Fibroblast of lung (primary cell): ENCODE data around the gene PYM1. TPM values are rescaled to one million over a fixed set of nuclear protein-coding genes. Genes with fewer than 3 reads are reported as not detected.
A peak's percentile ranks its signal among the peaks of the same experiment; 100 is the strongest.

Experiments used
- DNase-seq, 2 donors: peaks; one replicate each; pipeline versions ENCODE4 v3.0.0 to v3.0.0-alpha.2; 2010; ENCODE audit warnings: low read depth in 2 of 2
- H2AFZ ChIP-seq: 2 replicates; pipeline ENCODE4 v1.5.1; 2012; ENCODE audit warnings: low read length, control low read depth, inconsistent platforms
- H3K27ac ChIP-seq: 2 replicates; pipeline ENCODE4 v1.5.1; 2011; ENCODE audit warnings: low read length, control low read depth; ENCODE audit not compliant: insufficient read depth
- H3K27me3 ChIP-seq: 2 replicates; pipeline ENCODE4 v1.5.1; 2011; ENCODE audit warnings: mild to moderate bottlenecking, low read length; ENCODE audit not compliant: control insufficient read depth, insufficient read depth
- H3K36me3 ChIP-seq: 2 replicates; pipeline ENCODE4 v1.5.1; 2011; ENCODE audit warnings: low read length; ENCODE audit not compliant: control insufficient read depth, insufficient read depth
- H3K4me1 ChIP-seq: 2 replicates; pipeline ENCODE4 v1.5.1; 2011; ENCODE audit warnings: low read length; ENCODE audit not compliant: control insufficient read depth, insufficient read depth; ENCODE audit errors: extremely low read depth
- H3K4me2 ChIP-seq: 2 replicates; pipeline ENCODE4 v1.5.1; 2011; ENCODE audit warnings: low read length, control low read depth; ENCODE audit not compliant: insufficient read depth; ENCODE audit errors: extremely low read depth
- H3K4me3 ChIP-seq, 4 experiments: fragments of 200-600 bp in 1 of 4; sonication (generic) in 1 of 4; replicated peaks in 1 of 4; 2 replicates each; pipeline ENCODE4 v1.5.1; 2011 to 2016; ENCODE audit warnings: low read length in 4 of 4, low read depth in 3 of 4, mild to moderate bottlenecking in 3 of 4, control low read depth in 2 of 4, inconsistent platforms in 1 of 4, mixed read lengths in 1 of 4; ENCODE audit not compliant: insufficient read depth in 1 of 4; ENCODE audit errors: control extremely low read depth in 1 of 4
- H3K79me2 ChIP-seq: 2 replicates; pipeline ENCODE4 v1.5.1; 2012; ENCODE audit warnings: mild to moderate bottlenecking, low read length, inconsistent platforms; ENCODE audit not compliant: control insufficient read depth, insufficient read depth
- H3K9ac ChIP-seq: 2 replicates; pipeline ENCODE4 v1.5.1; 2011; ENCODE audit warnings: mild to moderate bottlenecking, low read length, control low read depth; ENCODE audit not compliant: insufficient read depth
- H3K9me3 ChIP-seq: 2 replicates; pipeline ENCODE4 v1.5.1; 2012; ENCODE audit warnings: low read depth, low read length; ENCODE audit not compliant: control insufficient read depth, insufficient read depth
- H4K20me1 ChIP-seq: 2 replicates; pipeline ENCODE4 v1.5.1; 2011; ENCODE audit warnings: low read length; ENCODE audit not compliant: control insufficient read depth, insufficient read depth; ENCODE audit errors: extremely low read depth
- EZH2 ChIP-seq: IDR thresholded peaks from 2 replicates; pipeline ENCODE4 v1.5.1; 2012; ENCODE audit warnings: low read length, control low read depth, mild to moderate bottlenecking; ENCODE audit errors: missing control alignments
- polyA minus RNA-seq: library from RNA; depleted of rRNA, polyadenylated mRNA; stranded (reverse); fragments of >200 nt; gene quantifications from 2 replicates; pipeline ENCODE4 v1.2.3, GENCODE V29; 2011; ENCODE audit warnings: low replicate concordance
- polyA plus RNA-seq, 2 donors: library from polyadenylated mRNA; depleted of rRNA in 1 of 2; stranded (reverse) in 1 of 2; unstranded in 1 of 2; fragments of >200 nt; gene quantifications; 2 replicates each; pipeline ENCODE4 v1.2.1, GENCODE V29; 2011 to 2012; ENCODE audit warnings: missing spikeins in 1 of 2
- total RNA-seq: library from RNA; depleted of rRNA; stranded (reverse); fragments of >200 nt; gene quantifications from 2 replicates; pipeline ENCODE4 v1.2.1, GENCODE V29; 2014
- TF ChIP-seq, protein P1 (sequence below), 2 donors: IDR thresholded peaks in 1 of 2; conservative IDR thresholded peaks in 1 of 2; 1 replicate in 1 of 2; 2 replicates in 1 of 2; pipeline ENCODE4 v1.5.1; 2011 to 2012; ENCODE audit warnings: low read length in 2 of 2, control low read depth in 1 of 2, inconsistent platforms in 1 of 2, low read depth in 1 of 2, mild to moderate bottlenecking in 1 of 2

PYM1 gene
- total RNA-seq (28.5 and 38.6 TPM in 2 replicates), polyA plus RNA-seq (27.8 and 29.3 TPM in 2 replicates), polyA minus RNA-seq (8.1 and 16.2 TPM in 2 replicates)
- 30.1 and 30.3 TPM in 2 replicates for polyA plus RNA-seq (2012)

DNA sequence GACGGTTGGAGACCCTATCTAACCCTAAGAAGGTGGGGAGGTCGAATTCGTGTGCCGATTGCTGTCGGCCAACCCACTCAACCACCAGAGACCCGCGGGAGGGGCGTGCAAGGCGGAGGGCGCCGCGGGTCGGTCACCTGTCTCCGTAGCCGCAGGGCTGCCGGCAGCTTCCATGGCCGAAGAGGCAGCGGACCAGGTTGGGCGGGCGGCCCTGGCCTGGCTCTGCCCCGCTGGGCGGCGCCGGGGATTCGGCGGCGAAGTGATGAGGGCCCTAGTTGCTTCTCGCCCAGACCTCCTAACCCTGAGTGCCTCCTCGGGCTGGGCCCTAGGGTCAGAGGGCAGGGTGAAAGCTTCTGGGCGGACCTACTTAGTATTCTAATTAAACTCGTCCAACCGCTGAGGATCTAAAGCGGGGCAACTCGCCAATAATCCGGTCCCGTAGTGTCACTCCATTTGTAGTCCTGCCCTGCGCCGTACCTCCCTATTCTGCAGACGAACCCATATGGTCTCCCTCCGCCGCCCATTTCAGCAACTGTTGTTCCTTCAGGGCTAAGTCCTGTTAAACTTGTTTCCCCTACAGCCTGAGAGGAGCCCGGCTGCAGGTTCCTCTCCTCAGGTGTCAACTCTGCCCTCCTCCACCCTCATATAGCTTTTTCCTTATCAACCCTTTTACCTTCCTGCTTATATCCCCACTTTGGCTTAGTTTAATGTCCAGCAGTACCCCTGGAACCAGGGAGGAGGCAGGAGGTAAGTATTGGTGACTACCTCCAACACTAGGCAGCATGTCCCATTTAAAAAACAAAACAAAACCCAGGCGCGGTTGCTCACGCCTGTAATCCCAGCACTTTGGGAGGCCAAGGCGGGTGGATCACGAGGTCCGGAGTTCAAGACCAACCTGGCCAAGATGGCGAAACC lies at the start of gene PYM1:
Gene PYM1 (minus strand): TSS at position 307 of the 915 bp plus-strand sequence. CDS start 133 bp downstream, at position 174.
- Histone ChIP-seq H3K27me3 (no peaks in the 10 kb centered on the region), H3K9me3 (no peaks in the 10 kb centered on the region), H3K4me3 (peak within 1 kb of the TSS; percentile 84 to 100 (median 98)), H4K20me1 (no peaks in the 10 kb centered on the region), H2AFZ (peak within 1 kb of the TSS; percentile 86), H3K4me1 (peaks cover 16% of the 10 kb centered on the region), H3K36me3 (no peaks in the 10 kb centered on the region), H3K4me2 (peak within 1 kb of the TSS; percentile 81), H3K79me2 (peaks cover 33% of the 10 kb centered on the region), H3K9ac (peak within 1 kb of the TSS; percentile 90), H3K27ac (peak within 1 kb of the TSS; percentile 94)
- DNase-seq, result peak; percentile 64 to 75
- TF ChIP-seq, protein P1, sequence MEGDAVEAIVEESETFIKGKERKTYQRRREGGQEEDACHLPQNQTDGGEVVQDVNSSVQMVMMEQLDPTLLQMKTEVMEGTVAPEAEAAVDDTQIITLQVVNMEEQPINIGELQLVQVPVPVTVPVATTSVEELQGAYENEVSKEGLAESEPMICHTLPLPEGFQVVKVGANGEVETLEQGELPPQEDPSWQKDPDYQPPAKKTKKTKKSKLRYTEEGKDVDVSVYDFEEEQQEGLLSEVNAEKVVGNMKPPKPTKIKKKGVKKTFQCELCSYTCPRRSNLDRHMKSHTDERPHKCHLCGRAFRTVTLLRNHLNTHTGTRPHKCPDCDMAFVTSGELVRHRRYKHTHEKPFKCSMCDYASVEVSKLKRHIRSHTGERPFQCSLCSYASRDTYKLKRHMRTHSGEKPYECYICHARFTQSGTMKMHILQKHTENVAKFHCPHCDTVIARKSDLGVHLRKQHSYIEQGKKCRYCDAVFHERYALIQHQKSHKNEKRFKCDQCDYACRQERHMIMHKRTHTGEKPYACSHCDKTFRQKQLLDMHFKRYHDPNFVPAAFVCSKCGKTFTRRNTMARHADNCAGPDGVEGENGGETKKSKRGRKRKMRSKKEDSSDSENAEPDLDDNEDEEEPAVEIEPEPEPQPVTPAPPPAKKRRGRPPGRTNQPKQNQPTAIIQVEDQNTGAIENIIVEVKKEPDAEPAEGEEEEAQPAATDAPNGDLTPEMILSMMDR (conservative IDR thresholded peaks at IDR 0.05 in 1 of 2, IDR thresholded peaks at IDR 0.05 in 1 of 2; ENCODE audit: low read depth in 1 of 2, low read length in 2 of 2), result no peak
- TF ChIP-seq EZH2, result no peak

DNA sequence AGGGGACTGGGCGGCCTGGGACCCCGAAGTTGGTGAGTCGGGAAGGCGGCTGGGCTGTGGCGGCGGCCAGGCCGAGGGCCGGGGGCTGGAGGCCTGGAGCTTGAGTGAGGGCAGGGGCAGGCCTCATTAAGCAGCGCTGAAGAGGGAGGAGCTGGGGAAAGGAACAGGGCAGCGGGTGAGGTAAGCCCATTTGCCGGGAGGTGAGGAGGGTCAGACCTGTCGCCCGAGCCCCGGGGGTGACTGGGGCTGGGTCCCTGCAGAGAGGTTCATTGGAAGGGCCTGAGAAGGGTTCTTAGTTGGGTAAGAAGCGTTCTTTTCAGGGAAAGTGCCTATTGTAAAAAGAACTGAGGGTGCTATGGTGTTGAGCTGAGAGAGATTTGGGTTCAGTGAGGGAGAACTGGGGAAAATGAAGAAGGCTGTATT lies 46.6 kb upstream of the PYM1 start:
- Histone ChIP-seq H3K27ac (peak overlapping the region; percentile 89), H3K4me3 (peak overlapping the region; percentile 91 to 97 (median 94)), H3K4me2 (peak overlapping the region; percentile 42), H3K36me3 (peaks cover 2% of the 10 kb centered on the region), H2AFZ (peak overlapping the region; percentile 54), H4K20me1 (no peaks in the 10 kb centered on the region), H3K27me3 (no peaks in the 10 kb centered on the region), H3K9me3 (no peaks in the 10 kb centered on the region), H3K9ac (peak overlapping the region; percentile 97), H3K4me1 (peaks cover 11% of the 10 kb centered on the region), H3K79me2 (peaks cover 50% of the 10 kb centered on the region)
- peak; percentile 45 to 59 for DNase-seq
- TF ChIP-seq, protein P1 (conservative IDR thresholded peaks at IDR 0.05 in 1 of 2, IDR thresholded peaks at IDR 0.05 in 1 of 2; ENCODE audit: low read depth in 1 of 2, low read length in 2 of 2), result no peak
- no peak for TF ChIP-seq EZH2

DNA sequence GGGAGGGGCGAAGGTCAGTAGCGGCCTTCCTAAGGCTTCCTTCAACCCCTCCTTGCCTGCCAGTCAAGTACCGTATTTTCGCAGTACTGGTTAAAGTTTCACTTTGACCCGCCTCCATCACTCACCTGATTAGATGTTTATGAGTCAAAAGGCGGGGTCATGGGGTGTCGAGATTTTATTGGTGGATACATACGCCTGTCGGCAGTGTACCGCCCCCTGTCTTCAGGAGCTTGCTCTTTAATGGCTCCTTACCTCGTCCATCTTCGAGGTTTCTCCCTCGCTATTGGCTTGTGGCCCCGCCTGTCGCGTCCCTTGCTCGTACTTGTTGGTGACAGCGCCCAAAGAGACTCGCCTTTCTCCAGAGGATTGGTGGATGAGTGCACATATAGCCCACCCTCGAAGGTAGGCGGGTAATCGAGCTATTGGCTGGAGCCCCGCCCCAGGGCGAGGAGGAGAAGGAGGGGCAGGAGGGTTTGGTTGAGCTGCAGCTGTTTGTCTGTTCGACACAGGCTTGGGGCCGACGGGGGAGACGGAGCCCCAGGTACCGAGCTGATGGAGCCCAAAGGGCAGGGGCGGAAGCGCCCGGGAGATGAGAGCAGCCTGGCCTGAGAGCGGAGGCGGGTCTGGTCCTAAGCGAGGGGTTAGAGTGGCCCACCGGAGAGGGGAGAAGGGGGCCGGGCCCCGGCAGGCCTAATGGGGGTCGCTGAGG lies 46.1 kb upstream of the PYM1 start, which contains the start of gene RAB5B:
Gene RAB5B (plus strand): TSS at position 480 of the 709 bp plus-strand sequence. CDS start 12,883 bp downstream, outside the sequence.
- H2AFZ ChIP-seq, result peak within 1 kb of the TSS; percentile 54
- peak within 1 kb of the TSS; percentile 97 for H3K9ac ChIP-seq
- TF ChIP-seq, protein P1 (conservative IDR thresholded peaks at IDR 0.05 in 1 of 2, IDR thresholded peaks at IDR 0.05 in 1 of 2; ENCODE audit: low read depth in 1 of 2, low read length in 2 of 2), result peak; percentile 40 to 54
- no peak for TF ChIP-seq EZH2
- H3K36me3 ChIP-seq, result peaks cover 2% of the 10 kb centered on the region
- peak; percentile 100 for DNase-seq
- peak within 1 kb of the TSS; percentile 92 for H3K4me2 ChIP-seq
- H3K4me1 ChIP-seq, result peaks cover 11% of the 10 kb centered on the region
- peaks cover 49% of the 10 kb centered on the region for H3K79me2 ChIP-seq
- peak within 1 kb of the TSS; percentile 92 to 97 (median 96) for H3K4me3 ChIP-seq
- no peaks in the 10 kb centered on the region for H3K9me3 ChIP-seq
- peak within 1 kb of the TSS; percentile 94 for H3K27ac ChIP-seq
- H3K27me3 ChIP-seq, result no peaks in the 10 kb centered on the region
- no peaks in the 10 kb centered on the region for H4K20me1 ChIP-seq
